GM12872 (cell line): ENCODE results near the gene EIF4EBP2.

ENCODE experiments used
- TF ChIP-seq, protein P1 (sequence below): IDR thresholded peaks from 3 replicates; pipeline ENCODE4 v1.5.1; 2011; ENCODE audit warnings: low read depth, mild to moderate bottlenecking, low read length, moderate library complexity; ENCODE audit not compliant: insufficient read depth

Gene EIF4EBP2

DNA sequence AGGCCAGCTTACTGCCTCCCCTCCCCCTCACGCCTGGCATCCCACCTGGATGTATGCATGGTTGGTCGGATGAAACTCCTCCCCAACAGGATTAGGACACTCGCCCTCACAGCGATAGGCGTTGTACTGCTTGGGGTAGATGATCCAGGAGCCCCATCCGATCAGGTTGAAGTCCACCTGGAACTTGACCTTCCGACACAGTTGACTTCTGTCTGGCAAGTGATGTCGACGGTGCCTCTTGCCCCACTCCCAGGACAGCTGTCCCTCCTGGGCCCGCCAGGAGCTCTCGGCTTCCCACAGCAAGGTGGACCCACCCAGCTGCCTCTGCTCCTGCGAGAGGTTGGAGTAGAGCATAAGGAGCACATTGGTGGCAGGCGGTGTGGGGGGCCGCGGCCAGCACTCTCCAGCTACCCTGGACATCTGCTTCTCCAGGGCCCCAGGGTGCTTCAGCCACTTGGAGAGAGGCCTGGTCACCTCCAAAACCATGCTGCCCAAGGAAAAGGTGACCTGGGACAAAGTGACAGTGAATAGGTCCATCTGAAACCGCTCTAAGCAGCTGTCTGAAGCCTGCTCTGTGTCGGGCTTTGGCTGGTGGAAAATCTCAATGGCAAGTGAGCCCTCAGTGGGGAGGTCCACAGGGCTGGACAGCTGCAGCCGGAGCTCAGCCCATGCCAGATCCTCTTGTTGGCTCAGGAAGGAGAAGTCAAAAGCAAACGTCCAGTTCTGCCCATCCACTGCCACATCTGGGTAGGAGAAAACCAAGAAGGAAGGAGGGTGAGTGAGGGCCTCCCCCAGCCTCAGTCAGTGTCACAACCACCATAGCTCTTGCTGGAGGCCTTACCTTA lies 31.5 kb downstream of the EIF4EBP2 start:
- TF ChIP-seq, protein P1, sequence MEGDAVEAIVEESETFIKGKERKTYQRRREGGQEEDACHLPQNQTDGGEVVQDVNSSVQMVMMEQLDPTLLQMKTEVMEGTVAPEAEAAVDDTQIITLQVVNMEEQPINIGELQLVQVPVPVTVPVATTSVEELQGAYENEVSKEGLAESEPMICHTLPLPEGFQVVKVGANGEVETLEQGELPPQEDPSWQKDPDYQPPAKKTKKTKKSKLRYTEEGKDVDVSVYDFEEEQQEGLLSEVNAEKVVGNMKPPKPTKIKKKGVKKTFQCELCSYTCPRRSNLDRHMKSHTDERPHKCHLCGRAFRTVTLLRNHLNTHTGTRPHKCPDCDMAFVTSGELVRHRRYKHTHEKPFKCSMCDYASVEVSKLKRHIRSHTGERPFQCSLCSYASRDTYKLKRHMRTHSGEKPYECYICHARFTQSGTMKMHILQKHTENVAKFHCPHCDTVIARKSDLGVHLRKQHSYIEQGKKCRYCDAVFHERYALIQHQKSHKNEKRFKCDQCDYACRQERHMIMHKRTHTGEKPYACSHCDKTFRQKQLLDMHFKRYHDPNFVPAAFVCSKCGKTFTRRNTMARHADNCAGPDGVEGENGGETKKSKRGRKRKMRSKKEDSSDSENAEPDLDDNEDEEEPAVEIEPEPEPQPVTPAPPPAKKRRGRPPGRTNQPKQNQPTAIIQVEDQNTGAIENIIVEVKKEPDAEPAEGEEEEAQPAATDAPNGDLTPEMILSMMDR, result no peak

DNA sequence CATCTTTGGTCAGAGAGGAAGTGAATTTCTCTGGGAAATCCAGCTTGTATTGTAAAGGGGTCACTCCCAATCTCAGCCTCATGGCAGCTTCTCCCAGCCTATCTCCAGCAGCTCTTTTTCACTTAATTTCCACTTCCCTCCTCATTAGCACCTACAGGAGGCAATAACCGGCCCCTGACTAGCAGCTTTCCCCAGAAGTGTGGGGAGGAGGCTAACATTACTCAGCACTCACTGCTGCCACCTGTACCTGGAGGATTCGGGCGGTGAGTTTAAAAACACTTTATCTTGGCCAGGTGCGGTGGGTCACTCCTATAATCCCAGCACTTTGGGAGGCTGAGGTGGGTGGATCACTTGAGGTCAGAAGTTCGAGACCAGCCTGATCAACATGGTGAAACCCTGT lies 33.8 kb downstream of the EIF4EBP2 start:
- TF ChIP-seq, protein P1, result no peak

DNA sequence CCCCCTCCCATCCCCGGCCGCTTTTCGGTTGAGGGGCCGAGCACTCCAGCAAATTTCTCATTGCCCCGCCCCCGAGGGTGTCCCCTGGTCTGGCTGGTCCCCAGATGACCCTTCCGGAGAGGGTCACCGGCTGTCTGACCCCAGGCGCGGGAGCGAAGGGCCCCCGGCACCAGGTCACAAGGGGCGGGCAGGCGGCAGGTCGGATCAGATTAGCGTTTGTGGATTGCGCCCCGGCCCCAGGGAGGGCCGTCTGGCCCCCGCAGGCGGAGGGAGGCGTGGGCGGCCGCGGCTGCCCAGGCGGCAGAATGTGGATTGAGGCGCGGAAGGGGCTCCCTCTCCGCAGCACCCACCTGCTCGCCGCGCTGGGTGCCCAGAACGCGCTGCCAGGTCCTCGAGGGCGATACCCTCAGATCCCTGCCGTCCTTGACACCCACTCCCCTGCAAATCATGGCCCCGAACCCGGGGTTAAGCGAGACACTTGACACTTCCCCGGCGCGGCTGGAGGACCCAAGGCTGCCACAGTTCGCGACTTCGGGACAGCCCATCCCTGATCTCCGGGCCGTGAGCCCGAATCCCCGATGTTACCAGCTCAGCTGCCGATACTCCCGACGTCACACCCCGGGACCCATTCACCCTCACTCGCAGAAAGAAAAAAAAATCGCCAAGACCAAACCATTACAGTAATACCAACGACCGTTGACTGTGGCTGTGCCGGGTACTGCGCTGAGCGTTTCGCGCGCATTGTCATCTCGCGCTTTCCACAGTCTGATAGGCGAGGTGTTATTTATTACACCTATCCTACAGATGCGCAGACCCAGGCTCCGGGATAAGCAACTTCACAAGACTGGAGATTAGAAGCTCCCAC lies 36.6 kb downstream of the EIF4EBP2 start:
- TF ChIP-seq, protein P1, result no peak

DNA sequence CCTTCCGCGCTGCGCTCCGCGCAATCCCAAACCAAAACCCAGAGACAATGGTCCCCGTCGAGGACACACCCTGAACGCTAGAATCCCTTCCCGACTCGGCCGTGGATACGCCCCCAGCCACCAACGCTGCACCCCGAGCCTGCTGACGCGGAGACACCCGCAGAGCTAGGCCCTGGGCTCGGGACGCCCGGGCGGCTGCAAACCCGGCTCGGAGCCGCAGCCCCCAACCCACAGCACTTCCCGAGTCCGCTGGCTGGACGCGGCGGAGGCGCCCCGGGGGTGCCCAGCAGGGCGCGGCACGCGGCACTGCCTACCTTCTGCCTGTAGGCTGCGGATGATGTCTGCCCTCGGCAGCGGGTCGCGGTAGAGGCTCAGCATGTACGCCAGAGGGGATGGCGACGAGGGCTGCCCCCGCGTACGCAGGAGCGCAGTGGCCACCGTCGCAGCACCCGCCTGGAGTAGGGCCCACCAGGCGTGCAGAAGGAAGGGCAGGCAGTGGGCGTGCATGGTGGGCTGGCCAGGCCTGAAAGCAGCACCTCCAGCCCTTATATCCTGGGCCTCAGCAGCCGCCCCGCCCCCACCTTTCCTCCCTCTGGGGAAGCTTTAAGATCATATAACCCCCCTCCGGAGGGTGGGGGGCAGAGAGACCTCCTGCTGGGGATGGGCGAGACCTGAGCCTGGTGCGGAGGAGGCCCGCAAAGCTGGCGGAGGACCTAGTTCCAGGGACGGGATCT lies 37.4 kb downstream of the EIF4EBP2 start, which contains the start of gene NODAL:
TSS of gene NODAL (minus strand) at position 521 of the 734 bp plus-strand sequence. CDS start at position 507, 14 bp downstream.
- TF ChIP-seq, protein P1, result no peak

DNA sequence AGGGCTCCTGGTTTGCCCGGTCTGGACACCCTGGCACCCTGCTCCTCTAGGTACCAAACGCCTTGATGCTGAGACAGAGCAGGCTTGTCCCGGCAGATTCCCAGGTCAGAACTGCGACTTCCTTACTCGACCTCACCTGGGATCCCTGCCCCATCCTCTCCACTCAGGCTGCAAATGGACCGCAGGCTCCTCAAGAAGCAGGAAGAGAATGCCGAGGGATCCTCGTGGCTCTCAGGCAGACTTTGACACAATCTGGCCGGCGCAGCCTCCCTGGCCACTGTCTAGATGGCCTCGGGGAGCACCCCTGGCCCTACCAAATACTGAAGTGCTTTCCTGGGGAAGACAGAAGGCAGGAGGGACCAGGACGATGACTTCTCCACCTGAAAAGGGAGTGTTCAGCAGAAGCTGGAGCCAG lies 38.0 kb downstream of the EIF4EBP2 start:
- TF ChIP-seq, protein P1, result no peak

DNA sequence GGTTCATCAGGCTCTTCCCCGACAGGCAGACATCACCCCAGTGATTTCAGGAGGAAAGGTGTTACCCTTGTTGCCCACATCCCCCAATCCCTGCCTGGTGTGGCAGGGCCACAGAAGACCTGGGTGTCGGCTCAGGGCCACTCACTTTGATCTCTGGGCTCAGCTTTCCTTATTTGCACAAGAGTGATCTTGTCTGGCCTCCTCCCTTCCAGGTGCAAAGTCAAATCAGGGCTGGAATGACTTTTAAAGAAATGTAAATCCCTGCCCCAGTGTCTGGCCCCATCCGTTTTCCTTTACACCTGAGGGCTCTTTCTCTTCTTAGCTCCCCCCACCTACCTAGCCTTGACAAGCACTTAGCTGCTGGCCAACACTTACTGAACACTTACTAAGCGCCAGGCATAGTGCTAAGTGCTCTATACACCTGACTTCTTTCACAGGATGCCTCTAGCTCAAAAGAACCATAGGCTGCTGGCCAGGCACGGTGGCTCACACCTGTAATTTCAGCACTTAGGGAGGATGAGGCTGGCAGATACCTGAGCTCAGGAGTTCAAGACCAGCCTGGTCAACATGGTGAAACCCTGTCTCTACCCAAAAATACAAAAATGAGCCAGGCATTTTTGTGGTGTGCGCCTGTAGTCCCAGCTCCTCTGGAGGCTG lies 38.5 kb downstream of the EIF4EBP2 start:
- TF ChIP-seq, protein P1, result no peak
